Activated CD8-positive, alpha-beta T cell treated with anti-CD3 and anti-CD28 coated beads, Interleukin-2, amount 10 ng/mL, durations not matched to agents 7 days and 5 days (primary cell): ENCODE measurements around the gene ABI1. TPM values are rescaled to one million over a fixed set of nuclear protein-coding genes. Genes with fewer than 3 reads are reported as not detected.
A peak's percentile ranks its signal among the peaks of the same experiment; 100 is the strongest.
"Not testable (repeated sequence)": the region's sequence is repeated elsewhere in the genome, so short reads cannot be mapped to it uniquely, and the experiment has no call there.

Experiments
- ATAC-seq: fragments of 150-1000 bp; cut with Tn5 transposase; one replicate; pipeline ENCODE4 v1.10.0; 2021; ENCODE audit warnings: moderate library complexity
- CTCF ChIA-PET: fragments of 350-600 bp; sonication (Branson Sonifier 250); formaldehyde crosslinking; loops from one replicate; lab custom pipeline; 2021; ENCODE audit warnings: antibody characterized with exemption; lab: Charles Lee
- POLR2A ChIA-PET: fragments of 350-600 bp; sonication (Branson Sonifier 250); formaldehyde crosslinking; loops from one replicate; lab custom pipeline; 2021; ENCODE audit warnings: antibody characterized with exemption; lab: Charles Lee
- DNase-seq: peaks from one replicate; pipeline ENCODE4 v3.0.0-alpha.2; 2020
- H3K27ac Mint-ChIP-seq: one replicate; pipeline ENCODE4 v1.8.0; 2021; ENCODE audit warnings: mild to moderate bottlenecking, mixed read lengths
- H3K27me3 Mint-ChIP-seq: one replicate; pipeline ENCODE4 v1.8.0; 2021; ENCODE audit warnings: low read depth, mixed read lengths
- H3K36me3 Mint-ChIP-seq: one replicate; pipeline ENCODE4 v1.8.0; 2021; ENCODE audit warnings: low read depth, mixed read lengths
- H3K4me1 Mint-ChIP-seq: one replicate; pipeline ENCODE4 v1.8.0; 2021; ENCODE audit warnings: low read depth, mixed read lengths
- H3K4me3 Mint-ChIP-seq: one replicate; pipeline ENCODE4 v1.8.0; 2021; ENCODE audit warnings: mild to moderate bottlenecking, mixed read lengths
- H3K9me3 Mint-ChIP-seq: one replicate; pipeline ENCODE4 v1.8.0; 2022; ENCODE audit warnings: mixed read lengths; ENCODE audit not compliant: insufficient read depth
- total RNA-seq, 2 experiments: library from RNA; stranded (reverse); gene quantifications; one replicate each; pipeline ENCODE4 v1.2.3, GENCODE V29; 2021

The ABI1 gene
- total RNA-seq, 2 experiments from 2014 or later = 46.9 to 49.7 TPM

DNA sequence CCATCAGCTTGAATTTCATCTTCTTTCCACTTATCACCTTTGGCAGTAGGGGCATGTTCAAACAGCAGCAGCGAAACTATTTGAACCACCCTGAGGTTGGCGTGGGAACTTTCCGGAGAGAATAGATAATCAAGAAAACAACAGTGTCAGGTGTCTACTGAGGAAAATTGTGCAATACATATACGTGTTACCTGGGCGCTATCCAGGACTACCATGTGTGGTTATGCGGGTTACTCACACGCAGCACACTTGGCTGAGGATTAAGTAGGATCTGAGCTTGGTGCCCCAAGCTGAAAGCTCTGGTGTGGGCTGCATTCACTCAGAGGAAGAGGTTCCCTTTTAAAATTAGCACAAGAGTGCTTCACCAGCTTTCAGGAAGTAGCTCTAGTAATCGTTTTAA is 8.8 kb upstream of the ABI1 start:
- peaks cover 6% of the 10 kb centered on the region for H3K4me1 Mint-ChIP-seq
- DNase-seq = no peak
- H3K9me3 Mint-ChIP-seq = no peaks in the 10 kb centered on the region
- no peaks in the 10 kb centered on the region for H3K36me3 Mint-ChIP-seq
- H3K4me3 Mint-ChIP-seq = peak overlapping the region; percentile 5
- ATAC-seq = no peak
- ChIA-PET CTCF (interaction anchor here (0.6 to 5.3 kb wide), 5 partner anchors 8 to 143 kb away, joined by 3 to 24 read pairs (median 11); partner anchors contain the start of gene ABI1), POLR2A (no interaction called here)
- H3K27me3 Mint-ChIP-seq = peaks cover 14% of the 10 kb centered on the region
- H3K27ac Mint-ChIP-seq = no peak overlapping the region

DNA sequence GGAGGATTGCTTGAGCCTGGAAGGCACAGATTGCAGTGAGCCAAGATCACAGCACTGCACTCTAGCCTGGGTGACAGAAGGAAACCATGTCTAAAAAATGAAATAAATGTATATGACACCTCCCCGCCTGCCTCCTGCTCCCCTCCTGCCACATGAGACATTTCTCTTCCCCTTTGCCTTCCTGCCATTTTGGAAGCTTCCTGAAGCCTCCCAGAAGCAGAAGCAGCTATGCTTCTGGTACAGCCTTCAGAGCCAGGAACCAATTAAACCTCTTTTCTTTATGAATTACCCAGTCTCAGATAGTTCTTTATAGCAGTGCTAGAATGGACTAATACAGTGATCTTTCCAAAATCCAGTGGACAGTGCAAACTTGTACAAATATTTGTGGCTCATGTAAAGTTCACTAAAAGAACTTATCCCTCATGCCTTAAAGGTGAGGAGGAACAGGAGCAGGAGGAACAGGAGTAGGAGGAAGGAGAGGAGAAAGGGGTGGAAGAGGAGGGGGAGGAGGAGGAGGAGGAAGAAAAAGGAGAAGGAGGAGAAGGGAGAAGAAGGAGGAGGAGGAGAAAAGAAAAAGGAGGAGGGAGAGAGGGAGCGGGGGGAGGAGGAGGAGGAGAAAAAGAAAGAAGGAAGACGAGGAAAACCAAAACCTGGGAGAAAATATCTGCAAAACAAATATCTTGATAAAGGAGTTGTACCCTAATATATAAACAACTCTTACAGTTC is 2.8 kb upstream of the ABI1 start:
- no peak for DNase-seq
- ChIA-PET POLR2A (no interaction called here), CTCF (interaction anchor here (1.2 to 1.5 kb wide), 3 partner anchors 13 to 137 kb away, joined by 4 read pairs; no protein-coding TSS in a partner anchor)
- Mint-ChIP-seq H3K36me3 (peaks cover 7% of the 10 kb centered on the region), H3K4me3 (no peak overlapping the region), H3K9me3 (no peaks in the 10 kb centered on the region), H3K27me3 (peaks cover 18% of the 10 kb centered on the region), H3K27ac (no peak overlapping the region), H3K4me1 (peaks cover 16% of the 10 kb centered on the region)
- ATAC-seq = no peak

DNA sequence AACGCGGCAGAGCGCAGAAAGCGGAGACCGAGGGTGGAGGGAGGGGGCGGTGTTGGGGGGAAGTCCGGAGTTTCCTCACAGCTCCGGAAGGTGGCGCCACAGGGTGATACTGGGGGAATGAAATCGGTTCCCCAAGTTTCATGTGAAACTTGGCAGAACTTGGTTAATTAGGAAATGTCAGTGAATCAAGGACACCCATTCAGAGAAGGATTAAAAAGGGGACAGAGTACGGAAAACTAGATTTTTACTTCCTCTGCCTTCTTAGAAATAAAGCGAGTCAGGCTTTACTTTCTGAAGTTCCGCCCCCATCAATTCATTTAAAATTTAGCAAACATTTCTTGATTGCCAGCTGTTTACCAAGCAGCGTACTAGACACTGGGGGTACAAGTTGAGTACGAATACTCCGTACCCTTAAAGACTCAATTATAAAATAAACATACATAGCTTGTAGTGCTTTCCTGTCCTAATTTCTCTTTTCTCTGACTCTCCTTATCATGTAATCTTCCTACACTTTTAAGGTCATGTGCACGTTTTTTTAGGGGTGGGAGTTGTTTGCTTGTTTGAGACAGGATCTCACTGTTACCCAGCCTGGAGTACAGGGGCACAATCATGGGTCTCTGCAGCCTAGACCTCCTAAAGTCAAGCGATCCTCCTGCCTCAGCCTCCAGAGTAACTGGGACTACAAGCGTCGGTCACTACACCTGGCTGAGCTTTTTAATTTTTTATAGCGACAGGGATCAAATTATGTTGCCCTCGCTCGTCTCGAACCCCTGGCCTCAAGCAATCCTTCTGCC is 644 bp upstream of the ABI1 start:
- Mint-ChIP-seq H3K36me3 (peaks cover 11% of the 10 kb centered on the region), H3K27ac (peak overlapping the region; percentile 100), H3K4me3 (peak overlapping the region; percentile 95), H3K9me3 (no peaks in the 10 kb centered on the region), H3K27me3 (peaks cover 13% of the 10 kb centered on the region), H3K4me1 (peaks cover 30% of the 10 kb centered on the region)
- DNase-seq (no peak), ATAC-seq (no peak)
- ChIA-PET POLR2A (interaction anchor here (0.5 to 1.4 kb wide), 3 partner anchors 19 to 293 kb away, joined by 3 to 6 read pairs (median 3); partner anchors contain the start of genes PDSS1 and YME1L1), CTCF (interaction anchor here (0.6 to 2.3 kb wide), 23 partner anchors 9 to 526 kb away, joined by 3 to 23 read pairs (median 4); partner anchors contain the start of gene PDSS1)

DNA sequence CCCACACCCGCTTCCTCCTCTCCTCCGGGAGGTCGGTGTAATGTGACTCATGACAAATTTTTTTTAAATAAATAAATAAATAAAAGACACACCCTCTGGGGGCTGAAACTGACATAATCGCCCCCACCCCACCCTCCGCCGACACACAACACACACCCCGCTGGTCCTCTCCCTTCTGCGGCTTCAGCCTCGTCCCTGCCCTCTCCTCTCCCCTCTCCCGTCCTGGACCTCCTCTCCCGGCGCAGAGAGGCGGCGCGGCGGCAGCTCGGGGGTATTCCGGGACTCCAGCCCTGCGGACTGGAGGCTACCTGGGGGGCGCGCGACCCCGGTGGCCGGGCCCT is 686 bp downstream of the ABI1 start:
- peaks cover 34% of the 10 kb centered on the region for H3K4me1 Mint-ChIP-seq
- peak overlapping the region; percentile 95 for H3K4me3 Mint-ChIP-seq
- ChIA-PET CTCF (interaction anchor here (1.0 to 2.3 kb wide), 9 partner anchors 10 to 177 kb away, joined by 3 to 23 read pairs (median 4); no protein-coding TSS in a partner anchor), POLR2A (interaction anchor here (1.0 to 1.6 kb wide), 5 partner anchors 11 to 295 kb away, joined by 3 to 6 read pairs (median 4); partner anchors contain the start of genes MASTL, PDSS1 and YME1L1)
- peak overlapping the region; percentile 100 for H3K27ac Mint-ChIP-seq
- peak; percentile 75 for DNase-seq
- no peaks in the 10 kb centered on the region for H3K9me3 Mint-ChIP-seq
- peak; percentile 30 for ATAC-seq
- H3K27me3 Mint-ChIP-seq = peaks cover 10% of the 10 kb centered on the region
- peaks cover 14% of the 10 kb centered on the region for H3K36me3 Mint-ChIP-seq

DNA sequence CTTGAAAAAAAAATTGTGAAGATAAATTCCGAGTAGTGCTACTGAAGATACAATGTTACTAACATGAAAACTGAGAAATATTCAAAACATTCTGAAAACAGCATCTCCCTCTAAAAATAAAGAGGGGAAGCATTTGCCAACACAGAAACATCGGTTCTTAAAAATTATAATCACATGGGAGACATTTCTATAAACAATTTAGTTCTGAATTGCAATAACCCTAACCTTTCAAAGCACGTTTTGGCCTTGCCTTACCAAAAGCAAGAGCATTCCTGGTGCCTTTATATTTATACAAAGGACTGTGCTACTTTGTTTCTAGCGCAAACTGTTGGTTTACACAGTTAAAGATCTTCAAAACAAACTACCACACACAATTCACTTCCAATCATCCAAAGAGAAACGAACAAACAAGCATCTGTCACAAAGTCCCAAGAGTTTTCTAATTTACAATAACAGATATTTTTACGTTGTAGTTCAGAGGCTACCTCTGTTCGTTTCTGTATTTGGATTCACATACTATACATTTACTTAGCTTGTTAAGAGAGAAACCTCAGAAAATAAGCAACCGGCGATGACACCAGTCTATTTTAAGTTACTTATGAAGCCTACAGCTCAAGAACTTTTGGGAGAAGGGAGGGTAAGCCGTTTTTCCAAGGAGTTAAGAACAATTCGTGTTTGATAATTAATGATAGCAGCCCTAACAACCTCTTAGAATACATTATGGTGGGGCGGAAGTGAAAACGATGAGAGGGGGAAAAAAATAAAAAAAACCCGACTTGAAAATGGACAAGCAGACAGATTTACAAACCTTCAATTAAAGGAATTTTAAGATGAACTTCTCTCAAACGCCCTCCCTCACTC is 1.3 kb downstream of the ABI1 start:
- Mint-ChIP-seq H3K27me3 (peaks cover 10% of the 10 kb centered on the region), H3K4me3 (peak overlapping the region; percentile 95), H3K36me3 (peaks cover 19% of the 10 kb centered on the region), H3K27ac (peak overlapping the region; percentile 100), H3K4me1 (peaks cover 38% of the 10 kb centered on the region), H3K9me3 (no peaks in the 10 kb centered on the region)
- POLR2A ChIA-PET = interaction anchor here (1.0 to 1.6 kb wide), 5 partner anchors 12 to 384 kb away, joined by 3 to 6 read pairs (median 4); partner anchors contain the start of genes MASTL and YME1L1
- CTCF ChIA-PET = interaction anchor here (0.8 to 1.0 kb wide), 2 partner anchors 127 to 134 kb away, joined by 3 read pairs; no protein-coding TSS in a partner anchor
- no peak for DNase-seq
- ATAC-seq = no peak

DNA sequence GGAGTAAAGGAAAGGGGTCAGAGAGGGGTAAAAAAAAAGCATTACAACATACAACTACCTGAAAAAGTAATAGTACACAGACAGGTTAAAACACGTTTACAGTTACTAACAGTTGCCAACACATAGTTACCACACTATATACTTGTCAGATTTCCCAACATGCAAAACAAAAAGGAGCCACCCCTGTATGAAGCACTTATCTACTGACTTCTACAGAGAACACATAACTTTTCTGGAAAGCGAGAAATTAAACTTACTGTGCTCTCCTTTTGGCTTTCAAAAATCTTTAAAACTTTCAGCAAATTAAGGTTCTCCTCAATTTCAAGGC is 2.1 kb downstream of the ABI1 start:
- ChIA-PET CTCF (no interaction called here), POLR2A (interaction anchor here (1.0 kb wide), 1 partner anchor 384 kb away, joined by 3 read pairs; no protein-coding TSS in a partner anchor)
- peaks cover 46% of the 10 kb centered on the region for H3K4me1 Mint-ChIP-seq

DNA sequence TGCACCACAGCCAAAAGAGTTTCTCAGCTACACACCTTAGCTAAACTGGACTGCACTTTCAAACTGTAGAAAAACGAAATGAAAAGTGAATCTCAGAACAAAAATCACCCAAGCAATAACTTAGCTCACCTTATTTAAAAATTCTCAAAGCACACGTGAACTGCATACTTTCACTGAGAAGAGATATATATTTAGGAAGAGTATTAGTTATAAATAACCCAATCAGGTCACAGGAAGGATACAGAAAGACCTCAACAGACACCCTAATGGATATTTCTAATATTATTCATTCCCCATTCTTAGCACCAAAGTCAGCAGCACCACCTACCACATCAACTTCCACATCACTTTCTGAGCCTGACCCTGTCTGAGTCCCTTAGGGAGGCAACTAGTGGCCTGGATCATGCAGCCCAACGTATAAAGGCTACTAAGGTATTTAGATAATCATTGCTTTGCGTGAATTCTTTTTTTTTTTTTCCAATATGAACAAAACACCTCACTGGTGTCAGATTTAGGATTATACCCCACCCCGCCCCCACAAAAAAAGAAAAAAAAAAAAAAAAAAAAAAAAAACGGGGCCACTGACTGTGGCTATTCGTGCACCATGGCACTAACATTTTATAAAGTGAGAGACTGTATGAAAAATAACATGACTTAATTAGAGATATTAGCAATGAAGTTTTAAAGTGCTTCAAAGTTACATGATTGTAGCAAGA is 2.6 kb downstream of the ABI1 start:
- ChIA-PET CTCF (interaction anchor here (2.9 kb wide), 1 partner anchor 132 kb away, joined by 14 read pairs; no protein-coding TSS in a partner anchor), POLR2A (no interaction called here)
- peaks cover 47% of the 10 kb centered on the region for H3K4me1 Mint-ChIP-seq
- peak overlapping the region; percentile 77 for H3K27ac Mint-ChIP-seq
- H3K9me3 Mint-ChIP-seq = no peaks in the 10 kb centered on the region
- H3K4me3 Mint-ChIP-seq = peak overlapping the region; percentile 95
- DNase-seq (no peak), ATAC-seq (no peak)
- peaks cover 5% of the 10 kb centered on the region for H3K27me3 Mint-ChIP-seq
- peaks cover 29% of the 10 kb centered on the region for H3K36me3 Mint-ChIP-seq

More for the DNA sequence above, 2.1 kb downstream of the ABI1 start:
- Mint-ChIP-seq H3K36me3 (peaks cover 27% of the 10 kb centered on the region), H3K27me3 (peaks cover 10% of the 10 kb centered on the region), H3K9me3 (no peaks in the 10 kb centered on the region), H3K27ac (peak overlapping the region; percentile 71), H3K4me3 (peak overlapping the region; percentile 95)
- ATAC-seq (no peak), DNase-seq (no peak)

DNA sequence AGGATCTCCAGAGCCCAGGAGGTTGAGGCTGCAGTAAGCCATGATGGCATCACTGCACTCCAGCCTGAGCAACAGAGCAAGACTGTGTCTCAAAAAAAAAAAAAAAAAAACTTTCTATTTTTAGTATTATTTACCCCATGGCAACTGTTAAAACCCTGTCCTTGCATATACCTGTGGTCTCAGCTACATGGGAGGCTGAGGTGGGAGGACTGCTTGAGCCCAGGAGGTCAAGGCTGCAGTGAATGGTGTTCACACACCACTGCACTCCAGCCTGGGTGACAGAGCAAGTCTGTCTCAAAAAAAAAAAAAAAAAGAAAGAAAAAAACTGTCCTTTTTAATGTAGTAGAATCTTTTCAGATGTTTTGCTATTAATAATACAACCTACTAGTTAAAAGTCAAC is 3.2 kb downstream of the ABI1 start:
- H3K27ac Mint-ChIP-seq, POLR2A ChIA-PET, ATAC-seq, H3K27me3 Mint-ChIP-seq, H3K9me3 Mint-ChIP-seq, DNase-seq: not testable (repeated sequence)
- CTCF ChIA-PET = interaction anchor here (2.9 kb wide), 1 partner anchor 131 kb away, joined by 14 read pairs; no protein-coding TSS in a partner anchor
- Mint-ChIP-seq H3K4me1 (peaks cover 47% of the 10 kb centered on the region), H3K4me3 (peak overlapping the region; percentile 95), H3K36me3 (peaks cover 29% of the 10 kb centered on the region)

DNA sequence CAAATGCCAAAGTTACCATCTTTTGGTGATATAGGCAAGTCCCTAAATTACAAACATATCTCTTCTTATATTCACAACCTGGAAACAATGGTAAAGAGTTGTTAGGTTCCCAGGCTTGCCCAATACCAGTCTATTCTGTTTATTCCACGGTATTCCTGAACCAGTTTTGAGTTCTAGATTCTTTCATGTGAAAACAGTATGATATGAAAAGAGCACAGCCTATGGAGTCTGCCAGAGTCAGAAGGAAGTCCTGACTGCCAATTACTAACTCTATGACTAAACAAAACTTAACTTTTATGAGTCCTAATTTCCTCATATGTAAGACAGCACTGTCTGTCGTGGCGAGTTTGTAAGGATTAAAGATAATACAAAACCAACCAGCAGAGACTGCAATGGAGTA is 5.6 kb downstream of the ABI1 start:
- Mint-ChIP-seq H3K4me1 (peaks cover 47% of the 10 kb centered on the region), H3K4me3 (no peak overlapping the region), H3K36me3 (peaks cover 34% of the 10 kb centered on the region), H3K27me3 (no peaks in the 10 kb centered on the region), H3K27ac (no peak overlapping the region), H3K9me3 (no peaks in the 10 kb centered on the region)
- no peak for ATAC-seq
- ChIA-PET POLR2A (no interaction called here), CTCF (interaction anchor here (0.7 kb wide), 1 partner anchor 35 kb away, joined by 3 read pairs; no protein-coding TSS in a partner anchor)
- no peak for DNase-seq

DNA sequence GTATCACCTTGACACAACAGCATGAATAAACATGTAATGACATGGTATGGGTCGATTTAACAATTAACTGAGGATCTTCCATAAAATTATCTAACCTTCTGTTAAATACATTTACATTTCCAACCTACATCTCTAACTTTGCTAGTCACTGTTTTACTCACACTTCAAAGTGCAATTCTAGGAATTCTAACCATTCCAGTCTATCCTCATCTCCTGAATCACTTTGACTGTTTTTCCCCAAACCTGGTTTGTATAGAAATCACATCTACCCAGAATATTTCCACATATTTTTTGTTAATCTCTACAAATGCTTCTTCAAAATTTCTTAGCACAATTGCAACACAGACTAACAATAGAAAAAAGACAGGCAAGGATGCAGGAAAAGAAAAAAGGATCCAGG is 6.2 kb downstream of the ABI1 start:
- Mint-ChIP-seq H3K4me3 (no peak overlapping the region), H3K4me1 (peaks cover 47% of the 10 kb centered on the region), H3K9me3 (no peaks in the 10 kb centered on the region), H3K27me3 (no peaks in the 10 kb centered on the region), H3K27ac (no peak overlapping the region), H3K36me3 (peaks cover 31% of the 10 kb centered on the region)
- no peak for DNase-seq
- ChIA-PET CTCF (interaction anchor here (0.7 to 1.0 kb wide), 2 partner anchors 35 to 128 kb away, joined by 3 read pairs; no protein-coding TSS in a partner anchor), POLR2A (no interaction called here)
- no peak for ATAC-seq
